ENCODE measurements around the gene PLEKHG2. TPM values are rescaled to one million over a fixed set of nuclear protein-coding genes. Genes with fewer than 3 reads are reported as not detected.

Gene PLEKHG2, protein sequence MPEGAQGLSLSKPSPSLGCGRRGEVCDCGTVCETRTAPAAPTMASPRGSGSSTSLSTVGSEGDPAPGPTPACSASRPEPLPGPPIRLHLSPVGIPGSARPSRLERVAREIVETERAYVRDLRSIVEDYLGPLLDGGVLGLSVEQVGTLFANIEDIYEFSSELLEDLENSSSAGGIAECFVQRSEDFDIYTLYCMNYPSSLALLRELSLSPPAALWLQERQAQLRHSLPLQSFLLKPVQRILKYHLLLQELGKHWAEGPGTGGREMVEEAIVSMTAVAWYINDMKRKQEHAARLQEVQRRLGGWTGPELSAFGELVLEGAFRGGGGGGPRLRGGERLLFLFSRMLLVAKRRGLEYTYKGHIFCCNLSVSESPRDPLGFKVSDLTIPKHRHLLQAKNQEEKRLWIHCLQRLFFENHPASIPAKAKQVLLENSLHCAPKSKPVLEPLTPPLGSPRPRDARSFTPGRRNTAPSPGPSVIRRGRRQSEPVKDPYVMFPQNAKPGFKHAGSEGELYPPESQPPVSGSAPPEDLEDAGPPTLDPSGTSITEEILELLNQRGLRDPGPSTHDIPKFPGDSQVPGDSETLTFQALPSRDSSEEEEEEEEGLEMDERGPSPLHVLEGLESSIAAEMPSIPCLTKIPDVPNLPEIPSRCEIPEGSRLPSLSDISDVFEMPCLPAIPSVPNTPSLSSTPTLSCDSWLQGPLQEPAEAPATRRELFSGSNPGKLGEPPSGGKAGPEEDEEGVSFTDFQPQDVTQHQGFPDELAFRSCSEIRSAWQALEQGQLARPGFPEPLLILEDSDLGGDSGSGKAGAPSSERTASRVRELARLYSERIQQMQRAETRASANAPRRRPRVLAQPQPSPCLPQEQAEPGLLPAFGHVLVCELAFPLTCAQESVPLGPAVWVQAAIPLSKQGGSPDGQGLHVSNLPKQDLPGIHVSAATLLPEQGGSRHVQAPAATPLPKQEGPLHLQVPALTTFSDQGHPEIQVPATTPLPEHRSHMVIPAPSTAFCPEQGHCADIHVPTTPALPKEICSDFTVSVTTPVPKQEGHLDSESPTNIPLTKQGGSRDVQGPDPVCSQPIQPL (N-terminal part only)
- total RNA-seq = 17.7 and 22.3 TPM in 2 replicates

DNA sequence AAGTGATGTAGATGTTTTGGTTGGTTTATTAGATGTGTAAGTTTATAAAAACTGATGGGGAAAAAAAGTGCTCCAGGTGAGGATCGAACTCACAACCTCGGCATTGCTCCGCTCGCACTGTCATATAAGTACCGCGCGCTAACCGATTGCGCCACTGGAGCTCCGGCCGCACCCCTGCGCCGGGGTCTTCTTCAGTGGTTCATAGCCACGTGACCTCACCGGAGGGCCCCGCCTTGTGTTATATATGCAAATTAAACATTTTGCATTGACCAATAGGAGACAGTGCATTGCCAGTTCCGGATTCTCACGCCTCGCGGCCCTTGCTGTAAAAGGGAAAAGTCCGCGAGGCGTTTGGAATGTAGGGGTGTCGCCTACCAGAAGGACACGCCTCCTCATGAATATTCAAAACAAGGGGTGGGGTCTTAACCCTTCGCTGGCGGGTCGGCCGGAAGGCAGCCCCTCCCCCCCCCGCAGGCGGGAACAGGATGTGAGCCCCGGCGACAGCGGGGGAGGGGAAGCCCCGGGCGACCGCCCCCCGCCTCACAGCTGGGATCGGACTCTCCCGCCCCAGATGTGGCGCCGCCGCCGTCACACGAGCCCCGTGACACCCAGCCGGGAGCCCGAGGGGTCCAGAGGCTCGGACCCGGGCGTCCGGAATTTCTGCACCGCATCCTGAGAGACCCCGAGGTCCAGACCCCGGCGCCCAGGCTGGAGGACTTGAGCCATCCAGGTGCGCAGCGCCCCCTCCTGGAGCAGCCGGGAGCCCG lies at the start of gene PLEKHG2:
Gene PLEKHG2, plus strand, starts transcription at position 570 of the 767 bp plus-strand sequence. CDS start 1,418 bp downstream, outside the sequence.
- peak within 1 kb of the TSS; percentile 98 for H3K4me3 ChIP-seq (ENCODE audit: low read depth, low read length)
- DNase-seq (ENCODE audit: low read depth) = peak; percentile 95
- TF ChIP-seq, protein P1, sequence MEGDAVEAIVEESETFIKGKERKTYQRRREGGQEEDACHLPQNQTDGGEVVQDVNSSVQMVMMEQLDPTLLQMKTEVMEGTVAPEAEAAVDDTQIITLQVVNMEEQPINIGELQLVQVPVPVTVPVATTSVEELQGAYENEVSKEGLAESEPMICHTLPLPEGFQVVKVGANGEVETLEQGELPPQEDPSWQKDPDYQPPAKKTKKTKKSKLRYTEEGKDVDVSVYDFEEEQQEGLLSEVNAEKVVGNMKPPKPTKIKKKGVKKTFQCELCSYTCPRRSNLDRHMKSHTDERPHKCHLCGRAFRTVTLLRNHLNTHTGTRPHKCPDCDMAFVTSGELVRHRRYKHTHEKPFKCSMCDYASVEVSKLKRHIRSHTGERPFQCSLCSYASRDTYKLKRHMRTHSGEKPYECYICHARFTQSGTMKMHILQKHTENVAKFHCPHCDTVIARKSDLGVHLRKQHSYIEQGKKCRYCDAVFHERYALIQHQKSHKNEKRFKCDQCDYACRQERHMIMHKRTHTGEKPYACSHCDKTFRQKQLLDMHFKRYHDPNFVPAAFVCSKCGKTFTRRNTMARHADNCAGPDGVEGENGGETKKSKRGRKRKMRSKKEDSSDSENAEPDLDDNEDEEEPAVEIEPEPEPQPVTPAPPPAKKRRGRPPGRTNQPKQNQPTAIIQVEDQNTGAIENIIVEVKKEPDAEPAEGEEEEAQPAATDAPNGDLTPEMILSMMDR (conservative IDR thresholded peaks at IDR 0.05; ENCODE audit: low read depth, low read length) = peak; percentile 76

DNA sequence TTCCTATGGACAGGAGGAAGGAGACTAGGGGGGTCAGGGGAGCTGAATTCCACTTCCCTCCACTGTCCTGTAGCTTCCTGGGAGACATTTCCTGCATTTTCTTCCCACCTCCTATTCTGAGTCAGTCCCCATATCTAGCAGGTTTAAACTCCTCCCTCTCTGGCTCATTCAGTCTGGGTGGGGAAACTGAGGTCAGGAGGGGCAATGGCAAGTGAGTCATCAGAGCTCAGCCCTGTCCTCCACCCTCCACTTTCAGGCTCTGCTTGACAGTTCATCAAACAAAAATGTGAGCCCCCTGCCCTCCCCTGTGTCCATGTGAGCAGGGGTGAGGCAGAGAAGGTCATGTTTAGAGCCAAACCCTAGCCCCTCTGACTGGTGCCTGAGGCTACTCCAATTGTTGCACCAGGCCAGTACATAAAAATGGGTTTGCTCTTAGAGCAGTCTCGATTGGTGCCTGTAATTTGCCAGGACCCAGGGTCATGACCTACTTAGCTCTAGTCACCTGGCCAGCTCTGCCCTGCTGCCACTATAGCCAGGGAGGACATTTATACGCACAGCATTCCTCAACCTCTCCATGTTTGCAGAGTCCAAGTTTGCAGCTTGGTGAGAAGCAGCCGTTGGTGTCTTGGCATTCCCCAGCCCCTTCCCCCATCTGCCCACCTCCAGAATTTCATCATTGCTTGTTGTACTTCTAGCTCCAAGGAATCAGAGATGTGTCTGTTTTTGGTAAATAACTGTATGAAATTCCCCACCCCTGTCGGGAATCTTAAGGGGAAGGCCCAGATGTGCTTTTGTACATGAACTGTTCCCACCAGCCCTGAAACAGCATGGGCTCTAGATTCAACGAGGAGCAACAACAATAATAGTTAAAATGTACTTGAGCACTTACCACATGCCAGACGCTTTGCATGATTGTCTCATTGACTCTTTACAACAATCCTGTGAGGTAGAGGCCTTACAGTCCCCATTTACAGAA lies 49.5 kb upstream of the PLEKHG2 start:
- no peak overlapping the region for H3K4me3 ChIP-seq (ENCODE audit: low read depth, low read length)
- TF ChIP-seq, protein P1 (conservative IDR thresholded peaks at IDR 0.05; ENCODE audit: low read depth, low read length) = no peak
- peak; percentile 31 for DNase-seq (ENCODE audit: low read depth)

DNA sequence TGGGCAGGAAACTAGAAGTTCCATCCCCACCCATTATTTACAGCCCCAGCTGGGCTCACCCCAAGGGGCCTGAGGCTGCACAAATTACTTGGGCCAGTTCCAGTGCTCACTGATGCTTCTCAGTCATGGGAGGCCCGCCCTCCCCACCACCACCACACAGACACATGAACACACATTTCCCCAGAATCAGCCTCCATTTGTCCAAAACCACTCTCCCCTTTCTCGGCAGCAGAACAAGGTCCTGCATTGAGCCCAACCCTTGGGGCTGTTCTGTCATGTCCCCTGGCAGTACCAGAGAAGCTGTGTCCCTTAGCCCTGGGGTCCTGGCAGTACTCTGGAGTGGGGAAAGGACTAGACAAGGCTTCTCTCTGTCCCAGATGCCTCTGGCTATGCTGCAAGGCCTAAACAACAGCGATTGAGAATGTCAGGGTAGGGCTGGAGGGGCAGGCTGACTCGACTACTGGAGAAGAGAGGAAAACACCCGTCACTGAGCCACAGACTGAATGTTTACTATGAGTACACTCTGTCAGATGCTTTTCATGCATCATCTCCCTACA lies 48.5 kb upstream of the PLEKHG2 start:
- no peak for DNase-seq (ENCODE audit: low read depth)
- H3K4me3 ChIP-seq (ENCODE audit: low read depth, low read length) = no peak overlapping the region
- TF ChIP-seq, protein P1 (conservative IDR thresholded peaks at IDR 0.05; ENCODE audit: low read depth, low read length) = no peak

DNA sequence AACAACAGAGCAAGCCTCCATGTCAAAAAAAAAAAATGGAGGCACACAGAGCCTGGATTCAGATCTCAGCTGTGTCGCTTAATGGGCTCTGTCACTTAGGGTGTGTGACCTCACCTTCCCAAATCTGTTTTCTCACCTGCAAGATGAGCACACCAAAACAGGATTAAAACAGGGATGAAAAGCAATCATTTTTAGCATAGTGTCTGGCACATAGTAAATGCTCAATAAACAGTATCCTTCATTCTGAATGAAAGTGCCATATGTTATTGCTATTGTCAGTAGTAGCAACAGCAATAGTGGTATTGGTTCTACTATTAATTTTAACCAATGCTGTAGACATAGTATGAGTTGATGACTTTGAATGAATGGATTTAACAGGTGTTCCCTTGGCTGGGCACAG lies 46.9 kb upstream of the PLEKHG2 start:
- H3K4me3 ChIP-seq (ENCODE audit: low read depth, low read length) = no peak overlapping the region
- DNase-seq (ENCODE audit: low read depth) = no peak
- TF ChIP-seq, protein P1 (conservative IDR thresholded peaks at IDR 0.05; ENCODE audit: low read depth, low read length) = no peak

DNA sequence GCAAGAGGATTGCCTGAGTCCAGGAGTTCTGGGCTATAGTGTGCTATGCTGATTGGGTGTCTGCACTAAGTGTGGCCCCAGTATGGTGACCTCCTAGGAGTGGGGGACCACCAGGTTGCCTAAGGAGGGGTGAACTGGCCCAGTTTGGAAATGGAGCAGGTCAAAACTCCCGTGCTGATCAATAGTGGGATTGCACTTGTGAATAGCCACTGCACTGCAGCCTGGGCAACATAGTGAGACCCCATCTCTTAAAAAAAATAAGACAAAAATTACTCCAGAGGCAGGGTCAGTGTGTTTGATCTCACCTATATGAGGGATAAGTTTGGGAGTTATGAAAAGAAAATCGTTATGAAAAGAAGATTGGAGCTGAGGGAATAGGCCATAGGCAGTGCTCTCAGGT lies 43.3 kb upstream of the PLEKHG2 start:
- H3K4me3 ChIP-seq (ENCODE audit: low read depth, low read length) = no peak overlapping the region
- TF ChIP-seq, protein P1 (conservative IDR thresholded peaks at IDR 0.05; ENCODE audit: low read depth, low read length) = no peak
- DNase-seq (ENCODE audit: low read depth) = no peak

All from epithelial cell of proximal tubule (primary cell).